Measurements from ENCODE around the gene CRYAB.

The CRYAB gene

GRCh38 chr11:111911563-111912401 lies at the start of gene CRYAB:
Gene CRYAB, minus strand, starts transcription at chr11:111911770. Its CDS starts 46 bp downstream, at chr11:111911724.
- no peak for DNase-seq (ENCODE audit: low read depth)

GRCh38 chr11:111960916-111961315 lies 49.3 kb upstream of the CRYAB start:
- no peak for DNase-seq (ENCODE audit: low read depth)

- DNase-seq (ENCODE audit: low read depth), result no peak
These were observed 46.3 kb upstream of the CRYAB start for GRCh38 chr11:111957663-111958444.

GRCh38 chr11:111954154-111954553 lies 42.6 kb upstream of the CRYAB start:
- DNase-seq (ENCODE audit: low read depth), result no peak

GRCh38 chr11:111951565-111951964 lies 40.0 kb upstream of the CRYAB start:
- DNase-seq (ENCODE audit: low read depth), result no peak

- DNase-seq (ENCODE audit: low read depth), result no peak
These were observed 38.2 kb upstream of the CRYAB start for GRCh38 chr11:111949519-111950426.

GRCh38 chr11:111947143-111947542 lies 35.6 kb upstream of the CRYAB start:
- DNase-seq (ENCODE audit: low read depth), result no peak

GRCh38 chr11:111946499-111946898 lies 34.9 kb upstream of the CRYAB start:
- DNase-seq (ENCODE audit: low read depth), result no peak

GRCh38 chr11:111945198-111945597 lies 33.6 kb upstream of the CRYAB start:
- DNase-seq (ENCODE audit: low read depth), result no peak

- DNase-seq (ENCODE audit: low read depth), result no peak
These were observed 33.1 kb upstream of the CRYAB start for GRCh38 chr11:111944651-111945051.

- DNase-seq (ENCODE audit: low read depth), result no peak
These were observed 32.6 kb upstream of the CRYAB start for GRCh38 chr11:111944139-111944538.

GRCh38 chr11:111942829-111943228 lies 31.3 kb upstream of the CRYAB start:
- no peak for DNase-seq (ENCODE audit: low read depth)

GRCh38 chr11:111941963-111942362 lies 30.4 kb upstream of the CRYAB start:
- no peak for DNase-seq (ENCODE audit: low read depth)

- DNase-seq (ENCODE audit: low read depth), result no peak
These were observed 28.4 kb upstream of the CRYAB start for GRCh38 chr11:111939836-111940604.

- DNase-seq (ENCODE audit: low read depth), result no peak
These were observed 27.2 kb upstream of the CRYAB start for GRCh38 chr11:111938687-111939160.

- DNase-seq (ENCODE audit: low read depth), result no peak
These were observed 26.3 kb upstream of the CRYAB start for GRCh38 chr11:111937844-111938243.

- DNase-seq (ENCODE audit: low read depth), result no peak
These were observed 25.8 kb upstream of the CRYAB start for GRCh38 chr11:111937461-111937769.

GRCh38 chr11:111936040-111936540 lies 24.5 kb upstream of the CRYAB start:
- no peak for DNase-seq (ENCODE audit: low read depth)

- DNase-seq (ENCODE audit: low read depth), result no peak
These were observed 23.9 kb upstream of the CRYAB start for GRCh38 chr11:111935317-111936039.

- no peak for DNase-seq (ENCODE audit: low read depth)
These were observed 22.7 kb upstream of the CRYAB start for GRCh38 chr11:111934306-111934705.

GRCh38 chr11:111933872-111934271 lies 22.3 kb upstream of the CRYAB start:
- DNase-seq (ENCODE audit: low read depth), result no peak
